DOHH2 (cell line): ENCODE measurements around the gene CCDC85A.

Experiments
- H3F3A ChIP-seq: fragments of 200-600 bp; sonication (generic), shearing (Covaris generic); 2 replicates; pipeline ENCODE4 v1.6.0; 2016; ENCODE audit warnings: antibody characterized with exemption, mild to moderate bottlenecking; ENCODE audit not compliant: control insufficient read depth, insufficient read depth
- H3K27ac ChIP-seq: fragments of 200-600 bp; sonication (generic); 2 replicates; pipeline ENCODE4 v1.5.1; 2014; ENCODE audit warnings: low read depth, mild to moderate bottlenecking, low read length, moderate library complexity
- H3K27me3 ChIP-seq: fragments of 200-600 bp; sonication (generic); 2 replicates; pipeline ENCODE4 v1.6.1; 2014; ENCODE audit warnings: mild to moderate bottlenecking, low read length, mixed read lengths; ENCODE audit not compliant: control insufficient read depth
- H3K36me3 ChIP-seq: fragments of 200-600 bp; sonication (generic); 2 replicates; pipeline ENCODE4 v1.6.1; 2014; ENCODE audit warnings: mild to moderate bottlenecking, low read length, moderate library complexity, mixed read lengths; ENCODE audit not compliant: control insufficient read depth
- H3K4me1 ChIP-seq: fragments of 200-600 bp; sonication (generic); 2 replicates; pipeline ENCODE4 v1.6.1; 2014; ENCODE audit warnings: mild to moderate bottlenecking, low read length, mixed read lengths; ENCODE audit not compliant: control insufficient read depth
- H3K4me2 ChIP-seq: fragments of 200-600 bp; sonication (generic); 2 replicates; pipeline ENCODE4 v1.6.0; 2014; ENCODE audit warnings: mild to moderate bottlenecking, low read length, moderate library complexity
- H3K4me3 ChIP-seq: fragments of 200-600 bp; sonication (generic); 2 replicates; pipeline ENCODE4 v1.5.1; 2014; ENCODE audit warnings: mild to moderate bottlenecking, low read length, mixed read lengths
- H3K79me2 ChIP-seq: fragments of 200-600 bp; sonication (generic); 2 replicates; pipeline ENCODE4 v1.6.1; 2014; ENCODE audit warnings: mild to moderate bottlenecking, low read length, mixed read lengths; ENCODE audit not compliant: control insufficient read depth
- H3K9me2 ChIP-seq: fragments of 200-600 bp; sonication (generic); replicated peaks from 2 replicates; pipeline ENCODE4 v1.6.1; 2014; ENCODE audit warnings: mild to moderate bottlenecking, low read length, mixed read lengths; ENCODE audit not compliant: control insufficient read depth
- H3K9me3 ChIP-seq: fragments of 200-600 bp; sonication (generic); 2 replicates; pipeline ENCODE4 v1.6.1; 2014; ENCODE audit warnings: antibody characterized with exemption, low read length, mixed read lengths; ENCODE audit not compliant: control insufficient read depth, insufficient read depth
- H4K20me1 ChIP-seq: fragments of 200-600 bp; sonication (generic); 2 replicates; pipeline ENCODE4 v1.6.0; 2014; ENCODE audit warnings: low read depth, mild to moderate bottlenecking, antibody characterized with exemption, low read length, moderate library complexity; ENCODE audit not compliant: control insufficient read depth, insufficient read depth
- EZH2phosphoT487 ChIP-seq: fragments of 200-600 bp; sonication (generic); IDR thresholded peaks from 2 replicates; pipeline ENCODE4 v1.6.1; 2017; ENCODE audit warnings: borderline replicate concordance, mild to moderate bottlenecking, antibody characterized with exemption, low read length, moderate library complexity, mixed read lengths
- TF ChIP-seq, protein P1 (sequence below): fragments of 200-600 bp; sonication (generic); IDR thresholded peaks from one replicate; pipeline ENCODE4 v1.5.1; 2014; ENCODE audit warnings: antibody characterized with exemption, mild to moderate bottlenecking, low read depth, low read length; ENCODE audit not compliant: poor library complexity, severe bottlenecking

CCDC85A gene

DNA sequence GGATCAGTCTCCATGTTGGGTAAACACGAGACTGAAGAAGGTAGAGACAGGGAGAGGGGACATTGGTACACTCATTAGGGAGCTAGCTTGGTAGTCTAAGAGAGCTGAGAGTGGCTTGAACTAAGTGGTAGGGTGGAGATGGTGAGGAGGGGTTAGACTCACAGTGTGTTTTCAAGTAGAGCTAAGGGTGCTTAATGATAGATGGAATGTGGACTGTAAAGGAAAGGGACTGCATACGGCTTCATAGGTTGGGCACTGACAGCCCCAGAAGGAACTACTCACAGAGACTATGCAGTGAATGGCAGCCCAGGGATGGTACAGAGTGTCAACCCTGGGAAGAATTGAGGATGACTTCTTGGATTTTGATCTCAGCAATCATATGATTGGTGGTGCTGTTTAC, 178.1 kb downstream of the CCDC85A start:
- Histone ChIP-seq H4K20me1 (no peaks in the 10 kb centered on the region), H3K27me3 (no peaks in the 10 kb centered on the region), H3K79me2 (peaks cover 90% of the 10 kb centered on the region), H3K9me3 (no peaks in the 10 kb centered on the region), H3F3A (peaks cover 15% of the 10 kb centered on the region), H3K4me3 (peak overlapping the region; percentile 20; the same call in 1 of the 2 replicates), H3K27ac (peak overlapping the region; percentile 40), H3K36me3 (peaks cover 30% of the 10 kb centered on the region), H3K4me1 (peaks cover 97% of the 10 kb centered on the region), H3K9me2 (no peaks in the 10 kb centered on the region), H3K4me2 (peak overlapping the region; percentile 52)
- no peak for TF ChIP-seq EZH2phosphoT487
- TF ChIP-seq, protein P1, sequence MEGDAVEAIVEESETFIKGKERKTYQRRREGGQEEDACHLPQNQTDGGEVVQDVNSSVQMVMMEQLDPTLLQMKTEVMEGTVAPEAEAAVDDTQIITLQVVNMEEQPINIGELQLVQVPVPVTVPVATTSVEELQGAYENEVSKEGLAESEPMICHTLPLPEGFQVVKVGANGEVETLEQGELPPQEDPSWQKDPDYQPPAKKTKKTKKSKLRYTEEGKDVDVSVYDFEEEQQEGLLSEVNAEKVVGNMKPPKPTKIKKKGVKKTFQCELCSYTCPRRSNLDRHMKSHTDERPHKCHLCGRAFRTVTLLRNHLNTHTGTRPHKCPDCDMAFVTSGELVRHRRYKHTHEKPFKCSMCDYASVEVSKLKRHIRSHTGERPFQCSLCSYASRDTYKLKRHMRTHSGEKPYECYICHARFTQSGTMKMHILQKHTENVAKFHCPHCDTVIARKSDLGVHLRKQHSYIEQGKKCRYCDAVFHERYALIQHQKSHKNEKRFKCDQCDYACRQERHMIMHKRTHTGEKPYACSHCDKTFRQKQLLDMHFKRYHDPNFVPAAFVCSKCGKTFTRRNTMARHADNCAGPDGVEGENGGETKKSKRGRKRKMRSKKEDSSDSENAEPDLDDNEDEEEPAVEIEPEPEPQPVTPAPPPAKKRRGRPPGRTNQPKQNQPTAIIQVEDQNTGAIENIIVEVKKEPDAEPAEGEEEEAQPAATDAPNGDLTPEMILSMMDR, result no peak

DNA sequence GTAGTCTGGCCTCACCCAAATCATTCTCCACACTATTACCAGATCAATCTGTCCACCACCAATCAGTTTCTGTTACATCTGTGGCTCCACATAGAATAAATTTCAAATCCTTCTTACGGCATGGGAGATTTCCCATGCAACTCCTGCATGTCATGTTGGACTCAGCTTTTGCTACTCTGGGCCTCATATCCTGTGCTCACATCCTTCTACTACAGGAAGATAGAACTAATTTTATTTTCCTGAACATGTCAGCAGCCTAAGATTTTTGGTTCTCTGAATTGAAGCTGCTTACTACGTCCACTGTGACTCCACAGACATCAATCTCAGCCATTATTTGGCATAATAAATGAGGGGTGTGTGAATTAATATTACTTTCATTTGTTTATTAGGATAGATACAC, 181.1 kb downstream of the CCDC85A start:
- Histone ChIP-seq H3K79me2 (peaks cover 98% of the 10 kb centered on the region), H3K27ac (peak overlapping the region; percentile 47), H3F3A (no peaks in the 10 kb centered on the region), H3K4me3 (peak overlapping the region; percentile 39), H4K20me1 (no peaks in the 10 kb centered on the region), H3K27me3 (no peaks in the 10 kb centered on the region), H3K4me1 (peaks cover 98% of the 10 kb centered on the region), H3K4me2 (peak overlapping the region; percentile 52), H3K9me3 (no peaks in the 10 kb centered on the region), H3K9me2 (no peaks in the 10 kb centered on the region), H3K36me3 (peaks cover 31% of the 10 kb centered on the region)
- TF ChIP-seq EZH2phosphoT487, result no peak
- TF ChIP-seq, protein P1, result no peak

DNA sequence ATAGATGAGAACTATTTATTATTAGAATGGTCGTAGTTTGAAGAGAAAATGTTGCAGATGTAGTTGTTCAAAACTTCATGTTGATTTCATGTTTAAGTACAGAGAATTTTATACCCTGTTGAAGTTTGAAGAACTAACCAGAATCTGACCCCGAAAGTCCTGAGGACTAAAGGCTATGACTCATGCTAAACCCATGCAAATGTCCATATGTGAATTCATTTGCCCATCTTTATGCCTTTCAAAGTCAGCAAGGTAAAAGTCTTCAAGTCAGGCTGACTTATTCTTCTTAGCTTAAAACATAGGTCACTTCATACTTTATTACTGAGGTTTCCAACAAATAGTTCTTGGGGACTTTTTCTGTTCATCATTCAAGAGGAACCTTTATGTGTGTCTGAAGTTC, 185.5 kb downstream of the CCDC85A start:
- H3K4me3 ChIP-seq, result peak overlapping the region; percentile 53
- TF ChIP-seq, protein P1, result no peak
- TF ChIP-seq EZH2phosphoT487, result no peak

More for the DNA sequence above, 185.5 kb downstream of the CCDC85A start:
- peaks cover 94% of the 10 kb centered on the region for H3K4me1 ChIP-seq
- H3F3A ChIP-seq, result no peaks in the 10 kb centered on the region; the same call in none of the 2 replicates
- H3K27me3 ChIP-seq, result no peaks in the 10 kb centered on the region
- H4K20me1 ChIP-seq, result no peaks in the 10 kb centered on the region
- H3K9me3 ChIP-seq, result no peaks in the 10 kb centered on the region
- H3K79me2 ChIP-seq, result peaks cover 91% of the 10 kb centered on the region
- peaks cover 33% of the 10 kb centered on the region for H3K36me3 ChIP-seq
- no peaks in the 10 kb centered on the region for H3K9me2 ChIP-seq
- H3K27ac ChIP-seq, result peak overlapping the region; percentile 53
- peak overlapping the region; percentile 54 for H3K4me2 ChIP-seq
